Activated CD8-positive, alpha-beta memory T cell treated with anti-CD3 and anti-CD28 coated beads, Interleukin-2, amount 50 U/mL, for 48 hours (primary cell): ENCODE data around the gene HCCS.
A peak's percentile ranks its signal among the peaks of the same experiment; 100 is the strongest.

Source experiments
- DNase-seq: peaks from one replicate; pipeline ENCODE4 v3.0.0-alpha.2; 2020

The HCCS gene

GRCh38 chrX:11124112-11124511, 13.0 kb downstream of the HCCS start:
- DNase-seq, result no peak

GRCh38 chrX:11125060-11125459, 13.9 kb downstream of the HCCS start:
- DNase-seq, result no peak

GRCh38 chrX:11129534-11130105, 18.5 kb downstream of the HCCS start:
- no peak for DNase-seq

- DNase-seq, result no peak
These were observed 19.0 kb downstream of the HCCS start for GRCh38 chrX:11130136-11130535.

- DNase-seq, result no peak
These were observed 20.0 kb downstream of the HCCS start for GRCh38 chrX:11131146-11131545.

GRCh38 chrX:11135564-11136185, 24.5 kb downstream of the HCCS start:
- no peak for DNase-seq

GRCh38 chrX:11137543-11138139, 26.5 kb downstream of the HCCS start:
- no peak for DNase-seq

- DNase-seq, result no peak
These were observed 27.6 kb downstream of the HCCS start for GRCh38 chrX:11138498-11139390.

- DNase-seq, result peak; percentile 46
These were observed 33.0 kb downstream of the HCCS start for GRCh38 chrX:11143931-11144678.

GRCh38 chrX:11146411-11146810, 35.3 kb downstream of the HCCS start:
- no peak for DNase-seq

- DNase-seq, result no peak
These were observed 37.3 kb downstream of the HCCS start for GRCh38 chrX:11148401-11148800.

- DNase-seq, result no peak
These were observed 40.8 kb downstream of the HCCS start for GRCh38 chrX:11151799-11152559.

GRCh38 chrX:11159149-11159548, 48.0 kb downstream of the HCCS start:
- DNase-seq, result no peak

GRCh38 chrX:11164433-11164832, 53.3 kb downstream of the HCCS start:
- DNase-seq, result no peak

GRCh38 chrX:11171956-11172355, 60.8 kb downstream of the HCCS start:
- DNase-seq, result no peak

GRCh38 chrX:11172415-11172814, 61.3 kb downstream of the HCCS start:
- DNase-seq, result no peak
